HG02623 (cell line): ENCODE measurements around the gene TM6SF1.
"Not testable (repeated sequence)": the region's sequence is repeated elsewhere in the genome, so short reads cannot be mapped to it uniquely, and the experiment has no call there.

Experiments
- ATAC-seq: cut with Tn5 transposase; IDR thresholded peaks from one replicate; pipeline ENCODE4 v1.9.1; 2021; ENCODE audit warnings: moderate library complexity; ENCODE audit not compliant: unreplicated experiment

The TM6SF1 gene

GRCh38 chr15:83115410-83115809 lies 8.0 kb downstream of the TM6SF1 start:
- no peak for ATAC-seq

DNA sequence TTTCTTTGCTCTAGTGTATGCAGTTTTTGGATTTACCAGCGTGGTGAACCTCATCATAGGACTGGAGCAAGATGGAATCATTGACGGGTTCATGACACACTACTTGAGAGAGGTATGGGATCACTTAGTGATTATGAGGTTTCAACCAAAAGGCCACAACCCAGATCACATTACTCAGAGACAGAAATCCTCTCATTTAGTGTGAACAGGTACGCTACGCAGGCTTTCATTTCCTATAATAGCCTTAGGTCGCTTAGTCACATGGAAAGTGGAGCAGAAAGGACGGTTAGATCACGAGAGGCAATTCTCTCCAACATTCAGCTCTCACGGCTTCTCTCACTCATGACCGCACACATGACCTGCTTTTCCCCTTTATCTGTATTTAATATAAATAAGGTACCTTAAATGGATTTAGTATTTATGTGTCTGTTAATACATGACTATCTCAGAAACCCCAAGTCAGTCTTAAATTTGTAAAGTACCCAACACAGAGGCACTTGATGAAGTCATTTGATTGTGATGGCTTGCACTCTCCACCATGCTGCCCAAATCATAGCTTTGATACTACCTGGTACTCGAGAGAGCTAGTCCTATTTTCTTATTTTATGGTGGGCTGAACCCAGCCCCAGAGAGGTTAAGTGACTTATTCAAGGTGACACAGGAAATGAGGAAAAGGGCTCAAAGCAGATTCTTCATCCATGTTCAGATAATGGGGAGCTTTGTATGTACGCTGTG lies 8.6 kb downstream of the TM6SF1 start:
- no peak for ATAC-seq

DNA sequence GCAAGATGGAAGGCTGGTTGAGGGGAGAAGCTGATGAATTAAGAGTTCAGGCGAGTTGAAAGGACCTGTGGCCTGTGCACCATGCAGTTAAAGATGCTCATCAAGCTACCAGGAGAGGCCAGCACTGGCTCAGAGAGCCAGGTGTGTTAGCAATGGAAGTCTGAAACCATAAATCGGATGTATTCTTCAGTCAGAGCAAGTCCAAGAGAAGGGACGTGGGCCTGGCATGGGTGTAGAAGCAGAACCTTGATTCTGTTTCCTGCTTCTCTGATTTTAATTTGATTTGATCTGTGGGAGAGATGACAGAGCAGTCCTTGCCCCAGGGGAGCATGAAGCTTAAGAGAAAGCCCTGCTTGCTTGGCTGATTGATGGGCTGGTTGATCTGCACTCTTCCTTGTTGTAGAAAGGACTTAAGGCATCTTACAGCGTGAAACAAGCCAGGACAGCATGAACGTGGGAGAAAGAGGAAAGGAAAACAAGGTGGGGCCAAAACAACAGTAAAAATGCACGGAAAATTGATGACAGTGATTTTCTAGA lies 10.9 kb downstream of the TM6SF1 start:
- ATAC-seq = no peak

DNA sequence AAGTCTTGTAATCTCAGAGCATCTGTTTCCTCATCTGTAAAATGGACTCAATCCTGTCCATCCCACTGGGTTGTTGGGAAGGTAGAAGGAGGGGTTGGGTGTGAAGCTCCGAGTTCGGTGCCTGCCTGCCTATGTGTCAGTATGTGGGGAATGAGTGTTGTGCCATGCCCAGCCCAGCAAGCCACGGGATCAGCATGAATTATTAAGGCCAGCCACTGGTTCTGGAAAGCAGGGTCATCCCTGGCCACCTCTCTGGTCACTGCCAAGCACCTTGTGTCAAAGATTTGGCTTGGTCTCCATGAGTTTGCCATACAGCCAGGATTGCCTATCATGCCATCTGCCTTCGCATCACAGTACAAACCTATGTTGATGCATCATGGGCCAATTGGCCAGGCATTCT lies 11.5 kb downstream of the TM6SF1 start:
- no peak for ATAC-seq

GRCh38 chr15:83119968-83120581 lies 12.6 kb downstream of the TM6SF1 start:
- no peak for ATAC-seq

DNA sequence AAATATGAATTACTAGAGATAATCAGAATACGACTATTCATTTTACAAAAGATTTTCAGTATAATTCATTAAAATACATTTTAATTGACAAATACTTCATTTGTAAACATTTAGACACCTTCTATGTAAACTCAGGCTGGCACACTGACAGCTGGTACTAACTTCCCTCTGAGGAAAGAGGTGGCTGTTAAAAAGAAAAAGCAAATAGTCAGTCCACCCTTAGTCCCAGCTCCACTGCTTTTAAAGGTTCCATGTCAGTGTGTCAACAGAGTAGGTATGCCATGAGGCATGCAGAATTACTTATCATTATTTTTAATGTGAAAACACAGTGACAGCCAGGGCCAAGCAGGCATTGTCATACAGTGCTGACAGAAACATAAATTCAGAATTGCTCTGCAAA lies 16.1 kb downstream of the TM6SF1 start:
- ATAC-seq = no peak

- ATAC-seq = no peak
These were observed 20.2 kb downstream of the TM6SF1 start for GRCh38 chr15:83127547-83128150.

DNA sequence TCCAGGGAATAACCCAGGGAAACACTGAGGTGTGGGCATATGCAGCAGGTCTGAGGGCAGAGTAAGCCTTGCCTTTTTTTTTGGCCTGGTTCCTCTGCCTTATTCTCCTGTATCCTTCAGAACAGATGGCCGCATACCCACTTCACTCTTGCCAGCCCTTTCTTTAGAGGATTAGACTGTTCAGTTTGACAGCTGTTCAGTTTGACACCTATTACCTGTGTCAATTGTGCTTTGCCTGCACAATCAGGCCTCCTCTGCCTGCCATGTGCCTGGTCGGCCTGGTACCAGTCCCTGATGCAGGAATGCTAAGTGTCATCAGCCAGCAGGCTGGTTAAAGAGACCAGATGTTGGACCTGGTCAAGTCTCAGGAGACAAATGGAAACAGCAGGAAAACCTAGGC lies 22.3 kb downstream of the TM6SF1 start:
- ATAC-seq = no peak

GRCh38 chr15:83132861-83133523 lies 25.5 kb downstream of the TM6SF1 start:
- ATAC-seq = no peak

GRCh38 chr15:83142151-83142550 lies 34.7 kb downstream of the TM6SF1 start:
- ATAC-seq = not testable (repeated sequence)

GRCh38 chr15:83144771-83145170 lies 37.3 kb downstream of the TM6SF1 start:
- ATAC-seq = no peak

DNA sequence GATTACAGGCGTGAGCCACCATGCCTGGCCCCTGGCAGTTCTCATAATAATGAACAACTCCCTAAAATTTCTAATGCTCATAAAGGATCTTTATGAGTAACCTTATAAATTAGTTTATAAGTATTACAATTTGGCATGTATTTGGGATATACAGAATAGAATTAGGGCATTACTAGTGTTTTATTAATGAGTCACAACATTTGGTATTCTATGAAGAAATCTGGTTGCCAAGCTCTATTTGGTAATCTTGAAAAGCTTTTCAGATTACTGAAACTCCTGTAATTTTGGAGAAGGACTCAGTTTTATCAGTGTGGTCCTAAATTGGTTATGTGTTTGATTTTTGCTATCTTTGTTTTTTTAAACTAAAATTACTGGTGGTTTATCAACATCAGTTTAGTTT lies 45.8 kb downstream of the TM6SF1 start:
- ATAC-seq = no peak

GRCh38 chr15:83155942-83156341 lies 48.5 kb downstream of the TM6SF1 start:
- no peak for ATAC-seq

GRCh38 chr15:83158393-83158792 lies 50.9 kb downstream of the TM6SF1 start:
- ATAC-seq = no peak

DNA sequence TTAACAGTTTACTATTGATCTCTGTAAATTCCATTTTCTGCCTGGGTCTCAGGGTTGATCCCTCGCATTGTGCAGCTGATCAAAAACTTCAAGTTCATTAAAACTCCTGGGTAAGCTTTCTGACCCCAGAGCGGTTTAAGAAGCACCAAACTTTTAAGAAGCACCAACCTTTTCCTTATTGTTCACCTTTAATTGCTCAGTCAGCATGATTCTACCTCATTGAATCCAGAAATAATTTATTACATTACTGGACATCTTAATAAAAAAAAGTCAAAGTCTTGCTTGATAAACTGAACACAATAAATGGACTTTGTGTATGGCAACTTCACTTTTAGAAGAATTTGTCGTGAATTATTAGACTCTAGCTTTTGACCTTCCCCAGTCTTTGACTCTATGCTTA lies 53.3 kb downstream of the TM6SF1 start:
- no peak for ATAC-seq

- ATAC-seq = no peak
These were observed 55.6 kb downstream of the TM6SF1 start for GRCh38 chr15:83163032-83163431.

DNA sequence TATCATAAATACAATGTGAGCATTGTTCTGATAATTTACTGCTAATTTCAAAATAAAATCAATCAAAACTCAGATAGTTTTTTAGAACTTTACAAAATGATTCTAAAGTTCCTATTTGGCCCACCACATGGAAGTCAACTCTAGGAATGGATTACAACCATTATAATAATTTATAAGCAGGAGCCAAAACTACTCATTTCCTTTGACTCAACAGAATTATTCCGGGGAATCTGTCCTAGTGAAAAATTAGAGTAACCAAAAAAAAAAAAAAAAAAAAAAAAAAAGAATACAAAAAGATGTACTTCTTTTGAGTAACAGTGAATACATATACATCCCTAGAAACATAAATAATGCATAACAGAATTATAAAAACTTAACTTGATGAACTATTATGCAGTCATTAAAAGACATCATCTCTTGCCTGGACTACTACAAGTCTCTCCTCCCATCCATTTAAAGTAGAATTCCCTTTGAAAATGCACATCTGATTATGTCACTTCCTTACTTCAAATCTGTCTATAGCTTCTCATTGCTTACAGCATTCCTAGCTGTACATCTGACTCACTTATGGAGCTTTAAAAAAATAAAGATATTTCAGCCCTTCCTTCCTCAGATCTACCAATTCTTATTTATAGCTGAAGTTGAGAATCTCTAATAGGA lies 56.8 kb downstream of the TM6SF1 start:
- no peak for ATAC-seq

GRCh38 chr15:83164771-83165404 lies 57.4 kb downstream of the TM6SF1 start:
- no peak for ATAC-seq

GRCh38 chr15:83166218-83166617 lies 58.8 kb downstream of the TM6SF1 start:
- no peak for ATAC-seq

- ATAC-seq = no peak
These were observed 59.4 kb downstream of the TM6SF1 start for GRCh38 chr15:83166830-83167229.

- not testable (repeated sequence) for ATAC-seq
These were observed 62.1 kb downstream of the TM6SF1 start for GRCh38 chr15:83169576-83169975.
